A549 (cell line): Measurements from ENCODE around the gene PHB1. TPM values are rescaled to one million over a fixed set of nuclear protein-coding genes. Genes with fewer than 3 reads are reported as not detected.

Experiments
- ATAC-seq, 2 experiments: fragments of 200-7000 bp in 1 of 2; fragments of >200 bp in 1 of 2; cut with Nextera tagmentation in 1 of 2; cut with Tn5 transposase in 1 of 2; 3 replicates each; pipeline versions ENCODE4 v1.8.0 to v1.9.1; 2018 to 2020; ENCODE audit warnings: mild to moderate bottlenecking in 1 of 2, moderate library complexity in 1 of 2
- CTCF ChIA-PET: fragments of 300-600 bp; sonication (Branson Sonifier 250); formaldehyde crosslinking; extraction: SDS; loops from one replicate; lab custom pipeline; 2021; ENCODE audit warnings: antibody characterized with exemption, inconsistent platforms; lab: Yijun Ruan, JAX
- POLR2A ChIA-PET: fragments of 350-600 bp; formaldehyde crosslinking; extraction: SDS; loops from one replicate; lab custom pipeline; 2021; ENCODE audit warnings: antibody characterized with exemption, inconsistent platforms; lab: Yijun Ruan, JAX
- DNase-seq, 2 experiments: peaks; one replicate each; pipeline versions ENCODE4 v3.0.0 to v3.0.0-alpha.2; 2011 to 2016; ENCODE audit warnings: low read depth in 1 of 2, low spot score in 1 of 2
- FAIRE-seq: peaks from 2 replicates; lab custom pipeline; 2011; peaks lifted over from hg19 to GRCh38; lab: Jason Lieb, UNC
- H3K27ac ChIP-seq, 2 experiments: fragments of >200 bp; sonication (Bioruptor Twin); formaldehyde crosslinking; 3 replicates each; pipeline ENCODE4 v1.5.1; 2016 to 2017
- H3K4me1 ChIP-seq: fragments of >200 bp; sonication (Bioruptor Twin); formaldehyde crosslinking; 3 replicates; pipeline ENCODE4 v1.6.1; 2016
- H3K4me2 ChIP-seq: fragments of >200 bp; sonication (Bioruptor Twin); formaldehyde crosslinking; 3 replicates; pipeline ENCODE4 v1.6.1; 2016
- H3K4me3 ChIP-seq: fragments of >200 bp; sonication (Bioruptor Twin); formaldehyde crosslinking; 3 replicates; pipeline ENCODE4 v1.5.1; 2016
- H3K9me3 ChIP-seq: fragments of >200 bp; sonication (Bioruptor Twin); formaldehyde crosslinking; 3 replicates; pipeline ENCODE4 v1.6.1; 2016
- CBX2 ChIP-seq: fragments of 200-600 bp; sonication (generic); IDR thresholded peaks from 2 replicates; pipeline ENCODE4 v1.6.1; 2016; ENCODE audit warnings: low read depth, mild to moderate bottlenecking, borderline replicate concordance
- CEBPB ChIP-seq, 2 experiments: fragments of >200 bp in 1 of 2; sonication (Bioruptor Twin) in 1 of 2; formaldehyde crosslinking in 1 of 2; IDR thresholded peaks; 2 replicates each; pipeline ENCODE4 v1.6.1; 2012 to 2016
- FOSL2 ChIP-seq, 2 experiments: fragments of 450-650 bp in 1 of 2; fragments of >200 bp in 1 of 2; sonication (Bioruptor Twin) in 1 of 2; formaldehyde crosslinking; IDR thresholded peaks; 2 replicates each; pipeline versions ENCODE4 v1.5.0 to v1.6.1; 2016 to 2020; ENCODE audit warnings: mild to moderate bottlenecking in 1 of 2, moderate library complexity in 1 of 2
- FOXS1 ChIP-seq: fragments of 250-450 bp; sonication (Bioruptor Pico); IDR thresholded peaks from 2 replicates; pipeline ENCODE4 v1.5.0; 2020; ENCODE audit warnings: mild to moderate bottlenecking, moderate library complexity
- GATA3 ChIP-seq: IDR thresholded peaks from 2 replicates; pipeline ENCODE4 v1.6.1; 2012; ENCODE audit warnings: borderline replicate concordance
- HEYL ChIP-seq: fragments of 250-450 bp; sonication (Bioruptor Pico); IDR thresholded peaks from 2 replicates; pipeline ENCODE4 v1.8.0; 2021; ENCODE audit warnings: mild to moderate bottlenecking, moderate library complexity
- JUN ChIP-seq, 2 experiments: fragments of >200 bp; sonication (Bioruptor Twin); formaldehyde crosslinking; IDR thresholded peaks; 2 replicates in 1 of 2; 3 replicates in 1 of 2; pipeline ENCODE4 v1.6.1; 2016 to 2017
- MAFK ChIP-seq: fragments of 450-650 bp; IDR thresholded peaks from 2 replicates; pipeline ENCODE4 v1.6.1; 2014; ENCODE audit not compliant: partially characterized antibody
- MAZ ChIP-seq: fragments of 150-350 bp; IDR thresholded peaks from 2 replicates; pipeline ENCODE4 v1.6.1; 2014; ENCODE audit warnings: antibody characterized with exemption, low read depth, low read length, borderline replicate concordance
- NPAS2 ChIP-seq: fragments of 250-450 bp; sonication (Bioruptor Pico); IDR thresholded peaks from 2 replicates; pipeline ENCODE4 v1.8.0; 2022; ENCODE audit warnings: mild to moderate bottlenecking, moderate library complexity, borderline replicate concordance
- PHF8 ChIP-seq: fragments of 200-600 bp; sonication (generic); IDR thresholded peaks from 2 replicates; pipeline ENCODE4 v1.6.1; 2016; ENCODE audit warnings: low read depth, mild to moderate bottlenecking, antibody characterized with exemption, moderate library complexity, borderline replicate concordance
- POLR2AphosphoS2 ChIP-seq: conservative IDR thresholded peaks from 2 replicates; pipeline ENCODE4 v1.6.1; 2012; ENCODE audit warnings: low read length, improper control_type of control experiment, inconsistent platforms
- RAD21 ChIP-seq, 2 experiments: fragments of >200 bp in 1 of 2; sonication (Bioruptor Twin) in 1 of 2; formaldehyde crosslinking in 1 of 2; IDR thresholded peaks in 1 of 2; conservative IDR thresholded peaks in 1 of 2; 2 replicates in 1 of 2; 3 replicates in 1 of 2; pipeline ENCODE4 v1.6.1; 2012 to 2018; ENCODE audit warnings: inconsistent platforms in 1 of 2
- SMC3 ChIP-seq: fragments of >200 bp; sonication (Bioruptor Twin); formaldehyde crosslinking; IDR thresholded peaks from 3 replicates; pipeline ENCODE4 v1.6.1; 2018; ENCODE audit warnings: inconsistent platforms
- ZC3H11A ChIP-seq: fragments of 450-650 bp; IDR thresholded peaks from 2 replicates; pipeline ENCODE4 v1.6.1; 2014; ENCODE audit warnings: antibody characterized with exemption, mild to moderate bottlenecking
- WGBS: methylation state at CpG from one replicate; pipeline ENCODE4 v1.1.6; 2017; ENCODE audit errors: missing lambda C conversion rate; 5-methylcytosine and 5-hydroxymethylcytosine counted together
- polyA plus RNA-seq, 4 experiments: library from polyadenylated mRNA; depleted of rRNA in 3 of 4; stranded (reverse); fragments of >200 nt; fragmentation: RNase III in 1 of 4; extraction: RNeasy Plus Mini Kit Qiagen cat#74134 plus additional on column Dnase treatment in 1 of 4; gene quantifications; 2 replicates in 3 of 4; 3 replicates in 1 of 4; pipeline ENCODE4 v1.2.3, GENCODE V29; 2011 to 2017
- TF ChIP-seq, protein P1 (sequence below): fragments of >200 bp; sonication (Bioruptor Twin); formaldehyde crosslinking; IDR thresholded peaks from 3 replicates; pipeline ENCODE4 v1.5.1; 2016
- TF ChIP-seq, protein P2 (sequence below): fragments of 150-350 bp; IDR thresholded peaks from 2 replicates; pipeline ENCODE4 v1.6.1; 2014; ENCODE audit warnings: low read depth, mild to moderate bottlenecking, low read length

The PHB1 gene
- polyA plus RNA-seq, 2 of the 4 experiments (the other 2 are of a cell fraction), result 432 to 480 TPM

DNA sequence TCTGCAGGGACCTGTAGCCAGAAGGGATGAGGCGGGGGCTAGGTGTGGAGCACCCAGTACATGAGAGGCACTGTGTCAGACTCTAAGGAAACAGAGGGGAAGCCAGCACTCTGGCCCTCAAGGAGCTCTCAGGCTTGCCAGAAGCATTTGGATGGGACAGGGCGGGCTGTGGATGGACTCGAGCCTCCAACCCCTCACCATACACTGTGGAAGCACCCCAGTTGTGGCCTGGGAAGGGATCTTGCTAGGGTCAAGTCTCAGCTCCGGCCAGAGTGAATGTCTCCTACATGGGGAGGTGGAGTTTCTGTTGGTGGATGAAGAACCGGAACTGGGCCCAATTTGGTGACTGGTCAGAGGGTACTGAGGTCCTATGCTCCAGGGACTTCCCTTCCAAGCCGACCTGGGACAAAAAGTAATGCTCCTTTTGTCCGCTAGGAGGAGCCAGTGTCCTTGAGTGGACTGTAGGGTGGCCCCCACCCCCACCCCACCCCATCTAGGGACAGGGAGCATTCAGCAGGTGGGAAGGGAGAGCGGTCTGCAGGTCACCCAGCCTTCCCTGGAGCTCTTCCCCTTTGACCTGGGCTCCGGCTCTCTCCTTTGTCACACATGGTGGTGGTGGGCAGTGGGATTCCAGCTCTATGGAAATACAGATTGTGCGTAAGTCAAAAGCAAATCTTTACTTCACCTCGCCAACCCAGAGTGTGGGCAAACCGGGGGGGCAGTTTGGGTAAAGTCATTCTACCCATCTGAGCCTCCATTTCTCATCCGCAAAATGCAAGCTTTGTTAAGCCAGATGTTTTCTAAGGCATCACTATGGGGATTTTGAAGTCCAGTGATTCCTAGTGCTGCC is 20.4 kb upstream of the PHB1 start:
- peak; percentile 72 to 91 for ATAC-seq
- H3K4me2 ChIP-seq, result no peak overlapping the region
- FAIRE-seq, result no peak
- no peak overlapping the region for H3K27ac ChIP-seq
- no peaks in the 10 kb centered on the region for H3K9me3 ChIP-seq
- H3K4me1 ChIP-seq, result no peaks in the 10 kb centered on the region
- POLR2A ChIA-PET, result no interaction called here
- CTCF ChIA-PET, result interaction anchor here (0.5 to 17.3 kb wide), 54 partner anchors 9 to 1349 kb away, joined by 3 to 317 read pairs (median 5); partner anchors contain the start of gene PHB1
- WGBS, result 51% methylated on average over 12 of the region's 13 CpGs
- no peak for TF ChIP-seq FOSL2 (IDR thresholded peaks at IDR 0.05)
- no peak for TF ChIP-seq FOSL2 (CRISPR knock-in tag; IDR thresholded peaks at IDR 0.05)
- TF ChIP-seq MAZ, result no peak
- TF ChIP-seq ZC3H11A, result no peak
- TF ChIP-seq CBX2, result no peak
- peak; percentile 80 to 82 for TF ChIP-seq RAD21 (conservative IDR thresholded peaks at IDR 0.05 in 1 of 2, IDR thresholded peaks at IDR 0.05 in 1 of 2)
- TF ChIP-seq SMC3, result peak; percentile 88
- TF ChIP-seq, protein P1, sequence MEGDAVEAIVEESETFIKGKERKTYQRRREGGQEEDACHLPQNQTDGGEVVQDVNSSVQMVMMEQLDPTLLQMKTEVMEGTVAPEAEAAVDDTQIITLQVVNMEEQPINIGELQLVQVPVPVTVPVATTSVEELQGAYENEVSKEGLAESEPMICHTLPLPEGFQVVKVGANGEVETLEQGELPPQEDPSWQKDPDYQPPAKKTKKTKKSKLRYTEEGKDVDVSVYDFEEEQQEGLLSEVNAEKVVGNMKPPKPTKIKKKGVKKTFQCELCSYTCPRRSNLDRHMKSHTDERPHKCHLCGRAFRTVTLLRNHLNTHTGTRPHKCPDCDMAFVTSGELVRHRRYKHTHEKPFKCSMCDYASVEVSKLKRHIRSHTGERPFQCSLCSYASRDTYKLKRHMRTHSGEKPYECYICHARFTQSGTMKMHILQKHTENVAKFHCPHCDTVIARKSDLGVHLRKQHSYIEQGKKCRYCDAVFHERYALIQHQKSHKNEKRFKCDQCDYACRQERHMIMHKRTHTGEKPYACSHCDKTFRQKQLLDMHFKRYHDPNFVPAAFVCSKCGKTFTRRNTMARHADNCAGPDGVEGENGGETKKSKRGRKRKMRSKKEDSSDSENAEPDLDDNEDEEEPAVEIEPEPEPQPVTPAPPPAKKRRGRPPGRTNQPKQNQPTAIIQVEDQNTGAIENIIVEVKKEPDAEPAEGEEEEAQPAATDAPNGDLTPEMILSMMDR, result peak; percentile 83
- H3K4me3 ChIP-seq, result no peak overlapping the region
- DNase-seq, result peak; percentile 73 to 95

DNA sequence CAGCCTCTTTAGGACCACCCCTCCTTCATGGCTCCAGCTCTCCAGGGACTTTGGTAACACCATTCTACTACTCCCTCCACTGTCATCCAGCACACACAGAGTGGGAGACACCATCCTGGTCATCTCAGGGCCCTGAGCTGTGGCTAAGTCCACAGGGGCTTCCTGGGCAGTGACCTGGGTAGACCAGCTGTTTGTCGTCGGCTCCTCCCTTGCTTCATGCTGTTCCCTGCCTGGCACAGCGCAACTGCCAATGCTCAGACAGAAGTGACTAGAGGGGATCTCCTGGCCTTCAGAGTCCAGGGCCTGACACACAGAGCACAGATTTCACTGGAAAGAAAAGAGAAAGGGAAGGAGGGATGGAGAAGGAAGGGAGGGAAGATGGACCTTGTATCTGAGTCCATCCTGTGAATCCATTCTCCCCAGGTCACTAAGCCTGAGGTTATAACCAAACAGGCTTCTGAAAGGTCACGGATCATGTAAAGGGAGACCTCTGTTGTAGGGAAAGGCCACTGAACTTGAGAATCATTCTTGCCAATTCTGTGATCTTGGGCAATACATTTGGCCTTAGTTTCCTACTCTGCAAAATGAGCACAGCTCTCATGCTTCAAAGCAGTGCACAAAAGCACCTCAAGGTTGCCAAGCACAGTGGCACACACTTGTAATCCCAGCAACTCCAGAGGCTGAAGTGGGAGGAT is 18.5 kb upstream of the PHB1 start:
- CTCF ChIA-PET, result interaction anchor here (0.5 to 17.3 kb wide), 10 partner anchors 7 to 136 kb away, joined by 3 to 317 read pairs (median 7); no protein-coding TSS in a partner anchor
- WGBS, result 49% methylated on average over 4 of the region's 4 CpGs

DNA sequence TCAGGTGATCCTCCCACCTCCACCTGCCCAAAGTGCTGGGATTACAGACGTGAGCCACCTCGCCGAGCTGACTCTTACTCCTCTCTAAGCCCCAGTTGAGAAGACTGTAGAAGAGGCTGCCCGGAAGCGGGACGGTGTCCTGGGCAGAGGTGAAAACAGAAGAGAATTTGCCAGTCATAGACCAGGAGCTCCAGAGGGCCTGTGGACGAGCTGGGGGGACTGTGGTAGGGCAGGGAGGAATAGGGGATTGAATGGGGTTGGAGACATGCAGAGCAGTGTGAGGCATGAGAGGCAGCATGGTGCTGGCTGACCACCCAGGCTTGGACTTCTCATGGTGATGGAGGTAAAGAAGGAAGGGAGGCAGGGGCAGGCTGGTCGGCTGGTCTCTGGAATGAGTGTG is 17.1 kb upstream of the PHB1 start:
- ChIA-PET CTCF (interaction anchor here (1.2 to 17.3 kb wide), 9 partner anchors 36 to 264 kb away, joined by 3 to 317 read pairs (median 4); no protein-coding TSS in a partner anchor), POLR2A (no interaction called here)
- DNase-seq, result no peak
- Histone ChIP-seq H3K27ac (no peak overlapping the region), H3K4me3 (no peak overlapping the region), H3K9me3 (no peaks in the 10 kb centered on the region), H3K4me2 (no peak overlapping the region), H3K4me1 (no peaks in the 10 kb centered on the region)
- no peak for FAIRE-seq
- 59% methylated on average over 8 of the region's 8 CpGs for WGBS
- no peak; a peak in 1 of 6 replicates for ATAC-seq
- TF ChIP-seq JUN (IDR thresholded peaks at IDR 0.05), result no peak
- no peak for TF ChIP-seq PHF8
- no peak for TF ChIP-seq HEYL (CRISPR knock-in tag)
- TF ChIP-seq NPAS2, result no peak
- TF ChIP-seq, protein P2, sequence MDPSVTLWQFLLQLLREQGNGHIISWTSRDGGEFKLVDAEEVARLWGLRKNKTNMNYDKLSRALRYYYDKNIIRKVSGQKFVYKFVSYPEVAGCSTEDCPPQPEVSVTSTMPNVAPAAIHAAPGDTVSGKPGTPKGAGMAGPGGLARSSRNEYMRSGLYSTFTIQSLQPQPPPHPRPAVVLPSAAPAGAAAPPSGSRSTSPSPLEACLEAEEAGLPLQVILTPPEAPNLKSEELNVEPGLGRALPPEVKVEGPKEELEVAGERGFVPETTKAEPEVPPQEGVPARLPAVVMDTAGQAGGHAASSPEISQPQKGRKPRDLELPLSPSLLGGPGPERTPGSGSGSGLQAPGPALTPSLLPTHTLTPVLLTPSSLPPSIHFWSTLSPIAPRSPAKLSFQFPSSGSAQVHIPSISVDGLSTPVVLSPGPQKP, result no peak

More for the DNA sequence above, 18.5 kb upstream of the PHB1 start:
- Histone ChIP-seq H3K4me1 (no peaks in the 10 kb centered on the region), H3K4me2 (no peak overlapping the region), H3K27ac (no peak overlapping the region), H3K4me3 (no peak overlapping the region), H3K9me3 (no peaks in the 10 kb centered on the region)
- FAIRE-seq, result no peak
- DNase-seq, result no peak
- ATAC-seq, result no peak
- POLR2A ChIA-PET, result no interaction called here
- TF ChIP-seq FOXS1 (CRISPR knock-in tag) (no peak), CEBPB (IDR thresholded peaks at IDR 0.05) (no peak), POLR2AphosphoS2 (no peak), MAFK (no peak), GATA3 (no peak)
